ENCODE data around the gene MEIG1.
"Not testable (repeated sequence)": the region's sequence is repeated elsewhere in the genome, so short reads cannot be mapped to it uniquely, and the experiment has no call there.

Gene MEIG1

GRCh38 chr10:14959221-14960057, at the start of gene MEIG1:
Gene MEIG1 (plus strand): TSS chr10:14959388. CDS start chr10:14966469, 7,081 bp downstream.
- in situ Hi-C loops (cut with MboI; ENCODE audit: low sequenced_read_pairs): no loop called here

GRCh38 chr10:14910953-14911352, 48.2 kb upstream of the MEIG1 start:
- in situ Hi-C loops (cut with MboI; ENCODE audit: low sequenced_read_pairs): no loop called here

- in situ Hi-C loops (cut with MboI; ENCODE audit: low sequenced_read_pairs): no loop called here
These were observed 47.4 kb upstream of the MEIG1 start for GRCh38 chr10:14911801-14912200.

- in situ Hi-C loops (cut with MboI; ENCODE audit: low sequenced_read_pairs): no loop called here
These were observed 42.6 kb upstream of the MEIG1 start for GRCh38 chr10:14916600-14916999.

- in situ Hi-C loops (cut with MboI; ENCODE audit: low sequenced_read_pairs): no loop called here
These were observed 41.4 kb upstream of the MEIG1 start for GRCh38 chr10:14917827-14918226.

GRCh38 chr10:14918964-14919363, 40.2 kb upstream of the MEIG1 start:
- in situ Hi-C loops (cut with MboI; ENCODE audit: low sequenced_read_pairs): no loop called here

GRCh38 chr10:14924013-14924412, 35.2 kb upstream of the MEIG1 start:
- in situ Hi-C loops (cut with MboI; ENCODE audit: low sequenced_read_pairs): no loop called here

GRCh38 chr10:14925268-14925667, 33.9 kb upstream of the MEIG1 start:
- in situ Hi-C loops (cut with MboI; ENCODE audit: low sequenced_read_pairs): no loop called here

GRCh38 chr10:14926061-14926470, 33.1 kb upstream of the MEIG1 start:
- in situ Hi-C loops (cut with MboI; ENCODE audit: low sequenced_read_pairs): no loop called here

GRCh38 chr10:14926722-14927416, 32.3 kb upstream of the MEIG1 start:
- in situ Hi-C loops (cut with MboI; ENCODE audit: low sequenced_read_pairs): no loop called here

- in situ Hi-C loops (cut with MboI; ENCODE audit: low sequenced_read_pairs): no loop called here
These were observed 28.6 kb upstream of the MEIG1 start for GRCh38 chr10:14930610-14931009.

- in situ Hi-C loops (cut with MboI; ENCODE audit: low sequenced_read_pairs): no loop called here
These were observed 22.6 kb upstream of the MEIG1 start for GRCh38 chr10:14936584-14936983.

- in situ Hi-C loops (cut with MboI; ENCODE audit: low sequenced_read_pairs): not testable (repeated sequence)
These were observed 20.2 kb upstream of the MEIG1 start for GRCh38 chr10:14938971-14939370.

- in situ Hi-C loops (cut with MboI; ENCODE audit: low sequenced_read_pairs): not testable (repeated sequence)
These were observed 16.8 kb upstream of the MEIG1 start for GRCh38 chr10:14942147-14942949.

GRCh38 chr10:14942950-14943338, 16.2 kb upstream of the MEIG1 start:
- in situ Hi-C loops (cut with MboI; ENCODE audit: low sequenced_read_pairs): not testable (repeated sequence)

GRCh38 chr10:14945108-14945507, 14.1 kb upstream of the MEIG1 start:
- in situ Hi-C loops (cut with MboI; ENCODE audit: low sequenced_read_pairs): no loop called here

- in situ Hi-C loops (cut with MboI; ENCODE audit: low sequenced_read_pairs): no loop called here
These were observed 11.9 kb upstream of the MEIG1 start for GRCh38 chr10:14947268-14947667.

- in situ Hi-C loops (cut with MboI; ENCODE audit: low sequenced_read_pairs): no loop called here
These were observed 9.9 kb upstream of the MEIG1 start for GRCh38 chr10:14949291-14949690.

- in situ Hi-C loops (cut with MboI; ENCODE audit: low sequenced_read_pairs): no loop called here
These were observed 6.3 kb upstream of the MEIG1 start for GRCh38 chr10:14952851-14953423.

GRCh38 chr10:14953424-14954000, 5.7 kb upstream of the MEIG1 start:
- in situ Hi-C loops (cut with MboI; ENCODE audit: low sequenced_read_pairs): no loop called here

Data from hTERT RPE-1 (cell line).